Astrocyte of the spinal cord (primary cell): ENCODE measurements around the gene CD38.
"Not testable (repeated sequence)": the region's sequence is repeated elsewhere in the genome, so short reads cannot be mapped to it uniquely, and the experiment has no call there.

Experiments
- DNase-seq: peaks from one replicate; pipeline ENCODE4 v3.0.0; 2011; ENCODE audit warnings: low read depth, low spot score
- H3K4me3 ChIP-seq: 2 replicates; pipeline ENCODE4 v1.5.1; 2011; ENCODE audit warnings: low read depth, mild to moderate bottlenecking, low read length, moderate library complexity
- in situ Hi-C: cut with HindIII; loops from 2 replicates; pipeline ENCODE4 v1.10.0; 2017; ENCODE audit warnings: low sequenced_read_pairs
- TF ChIP-seq, protein P1 (sequence below): IDR thresholded peaks from 2 replicates; pipeline ENCODE4 v1.5.1; 2012; ENCODE audit warnings: low read depth, mild to moderate bottlenecking, low read length, inconsistent platforms

Gene CD38

DNA sequence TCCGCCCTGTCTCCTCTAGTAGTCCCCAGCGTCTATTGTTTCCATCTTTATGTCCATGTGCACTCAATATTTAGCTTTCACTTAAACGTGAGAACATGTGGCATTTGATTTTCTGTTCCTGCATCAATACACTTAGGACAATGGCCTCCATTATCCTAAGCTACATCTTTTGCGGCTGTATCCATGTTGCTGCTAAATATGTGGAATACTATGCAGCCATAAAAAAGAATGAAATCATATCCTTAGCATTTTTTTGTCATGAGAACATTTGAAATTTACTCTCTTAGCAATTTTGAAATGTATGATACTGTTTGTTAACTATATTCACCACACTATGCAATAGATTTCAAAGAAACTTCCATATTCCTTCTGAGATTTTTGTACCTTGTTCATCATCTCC lies 19.8 kb upstream of the CD38 start:
- in situ Hi-C loops = no loop called here
- no peak for DNase-seq
- H3K4me3 ChIP-seq = no peak overlapping the region
- TF ChIP-seq, protein P1, sequence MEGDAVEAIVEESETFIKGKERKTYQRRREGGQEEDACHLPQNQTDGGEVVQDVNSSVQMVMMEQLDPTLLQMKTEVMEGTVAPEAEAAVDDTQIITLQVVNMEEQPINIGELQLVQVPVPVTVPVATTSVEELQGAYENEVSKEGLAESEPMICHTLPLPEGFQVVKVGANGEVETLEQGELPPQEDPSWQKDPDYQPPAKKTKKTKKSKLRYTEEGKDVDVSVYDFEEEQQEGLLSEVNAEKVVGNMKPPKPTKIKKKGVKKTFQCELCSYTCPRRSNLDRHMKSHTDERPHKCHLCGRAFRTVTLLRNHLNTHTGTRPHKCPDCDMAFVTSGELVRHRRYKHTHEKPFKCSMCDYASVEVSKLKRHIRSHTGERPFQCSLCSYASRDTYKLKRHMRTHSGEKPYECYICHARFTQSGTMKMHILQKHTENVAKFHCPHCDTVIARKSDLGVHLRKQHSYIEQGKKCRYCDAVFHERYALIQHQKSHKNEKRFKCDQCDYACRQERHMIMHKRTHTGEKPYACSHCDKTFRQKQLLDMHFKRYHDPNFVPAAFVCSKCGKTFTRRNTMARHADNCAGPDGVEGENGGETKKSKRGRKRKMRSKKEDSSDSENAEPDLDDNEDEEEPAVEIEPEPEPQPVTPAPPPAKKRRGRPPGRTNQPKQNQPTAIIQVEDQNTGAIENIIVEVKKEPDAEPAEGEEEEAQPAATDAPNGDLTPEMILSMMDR = no peak

GRCh38 chr4:15762460-15762859 lies 15.7 kb upstream of the CD38 start:
- H3K4me3 ChIP-seq, in situ Hi-C loops, DNase-seq: not testable (repeated sequence)

- in situ Hi-C loops = no loop called here
- no peak for DNase-seq
- TF ChIP-seq, protein P1 = no peak
- H3K4me3 ChIP-seq = no peak overlapping the region
These were observed 12.7 kb upstream of the CD38 start for GRCh38 chr4:15765391-15765790.

DNA sequence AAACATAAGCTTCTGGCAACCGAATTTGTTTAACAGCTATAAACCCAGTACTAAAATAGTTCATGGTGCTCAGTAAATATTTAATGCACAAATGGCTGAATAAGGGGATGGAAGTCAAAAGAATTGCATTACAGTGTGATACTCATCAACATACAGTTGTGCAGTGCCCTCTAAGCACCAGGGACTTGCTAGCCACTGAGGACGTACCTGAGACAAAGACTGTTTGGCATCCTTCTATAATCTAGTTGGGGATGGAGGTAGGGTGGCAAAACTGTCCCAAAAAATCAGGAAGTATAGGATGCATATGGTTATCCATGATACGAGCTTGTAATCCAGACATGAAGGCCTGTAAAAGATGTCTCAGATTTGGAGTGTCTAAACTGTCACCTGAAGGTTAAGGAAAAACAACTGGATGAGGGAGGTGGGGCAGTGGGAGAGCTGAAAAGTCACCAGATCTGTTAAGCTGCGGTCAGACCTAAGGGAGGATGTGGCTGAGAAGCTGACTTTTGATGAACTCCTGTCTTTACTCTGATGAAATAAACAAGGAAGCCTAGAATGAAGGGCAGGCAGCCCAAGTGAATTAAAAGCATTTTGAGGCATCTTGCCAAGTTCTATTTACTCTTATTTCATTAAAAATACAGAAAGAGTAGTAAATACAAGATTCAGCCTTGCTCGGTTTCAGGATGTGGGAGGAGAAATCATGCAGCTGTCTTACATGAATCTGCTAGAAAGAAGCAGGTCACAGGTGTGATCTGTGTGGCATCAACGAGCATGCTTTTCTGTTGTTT lies 12.0 kb upstream of the CD38 start:
- no peak for DNase-seq
- TF ChIP-seq, protein P1 = no peak
- no peak overlapping the region for H3K4me3 ChIP-seq
- in situ Hi-C loops = no loop called here

DNA sequence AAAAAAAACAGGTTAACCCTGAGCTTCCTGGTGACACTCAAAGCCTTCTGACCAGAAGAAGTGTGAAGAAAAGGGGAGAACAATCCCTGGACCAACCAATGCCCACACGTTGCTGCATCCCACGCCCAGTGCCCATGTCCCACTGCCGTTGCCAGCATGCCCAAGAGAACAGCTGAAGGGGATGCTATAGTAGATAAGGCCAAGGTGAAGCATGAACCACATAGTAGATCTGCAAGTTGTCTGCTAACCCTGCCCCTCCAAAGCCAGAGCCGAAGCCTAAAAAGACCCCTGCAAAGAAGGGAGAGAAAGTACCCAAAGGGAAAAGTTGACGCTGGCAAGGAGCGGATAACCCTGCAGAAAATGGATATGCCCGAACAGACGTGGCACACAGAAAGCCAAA lies 11.3 kb upstream of the CD38 start:
- H3K4me3 ChIP-seq = no peak overlapping the region
- DNase-seq = no peak
- TF ChIP-seq, protein P1 = no peak
- in situ Hi-C loops = no loop called here

GRCh38 chr4:15769202-15769601 lies 8.9 kb upstream of the CD38 start:
- no peak overlapping the region for H3K4me3 ChIP-seq
- TF ChIP-seq, protein P1 = no peak
- in situ Hi-C loops = no loop called here
- DNase-seq = no peak

DNA sequence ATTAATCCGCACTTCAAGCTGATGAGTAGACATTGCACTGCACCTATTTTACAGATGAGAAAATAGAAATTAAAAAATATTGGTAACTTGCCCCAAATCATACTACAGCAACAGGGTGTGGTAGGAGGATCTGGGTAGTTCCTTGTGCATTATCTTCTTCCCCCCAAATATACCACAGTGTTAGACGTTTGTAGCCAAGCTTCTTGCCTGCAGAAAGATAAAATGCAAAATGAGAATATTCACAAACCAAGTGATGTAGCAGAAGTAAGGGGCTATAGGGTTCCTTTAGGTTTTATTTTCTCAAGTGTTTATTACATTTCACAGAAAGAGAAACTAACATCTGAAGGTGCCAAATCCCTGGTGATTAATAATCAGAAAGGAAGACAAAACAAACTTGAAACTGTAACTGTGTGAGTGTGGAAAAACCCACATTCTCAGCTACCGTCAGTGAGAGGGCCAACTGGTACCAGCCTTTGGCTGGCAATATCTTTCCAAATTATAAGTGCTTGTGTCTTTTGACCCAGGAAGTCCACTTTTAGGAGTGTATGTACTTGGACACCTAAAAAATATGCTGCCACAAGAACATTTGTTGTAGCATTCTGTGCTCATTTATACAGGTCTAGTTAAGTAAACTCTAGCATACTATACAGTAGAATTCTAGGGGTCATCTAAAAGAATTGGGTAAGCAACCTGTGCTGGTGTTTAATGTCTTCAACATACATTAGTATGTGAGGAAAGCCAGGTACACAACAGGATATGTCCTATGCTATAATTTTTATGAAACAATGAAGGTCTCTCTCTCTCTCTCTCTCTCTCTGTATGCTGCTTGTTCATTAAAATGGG lies 6.7 kb upstream of the CD38 start:
- no peak for DNase-seq
- H3K4me3 ChIP-seq = no peak overlapping the region
- TF ChIP-seq, protein P1 = no peak
- in situ Hi-C loops = no loop called here
